ENCODE results near the gene PDE6G. TPM values are rescaled to one million over a fixed set of nuclear protein-coding genes. Genes with fewer than 3 reads are reported as not detected.

PDE6G gene
- total and polyA plus RNA-seq, 2 of the 13 experiments (the other 11 are each of a cell fraction or from before 2014, with no cell fraction given), result 1.4 to 6.7 TPM

DNA sequence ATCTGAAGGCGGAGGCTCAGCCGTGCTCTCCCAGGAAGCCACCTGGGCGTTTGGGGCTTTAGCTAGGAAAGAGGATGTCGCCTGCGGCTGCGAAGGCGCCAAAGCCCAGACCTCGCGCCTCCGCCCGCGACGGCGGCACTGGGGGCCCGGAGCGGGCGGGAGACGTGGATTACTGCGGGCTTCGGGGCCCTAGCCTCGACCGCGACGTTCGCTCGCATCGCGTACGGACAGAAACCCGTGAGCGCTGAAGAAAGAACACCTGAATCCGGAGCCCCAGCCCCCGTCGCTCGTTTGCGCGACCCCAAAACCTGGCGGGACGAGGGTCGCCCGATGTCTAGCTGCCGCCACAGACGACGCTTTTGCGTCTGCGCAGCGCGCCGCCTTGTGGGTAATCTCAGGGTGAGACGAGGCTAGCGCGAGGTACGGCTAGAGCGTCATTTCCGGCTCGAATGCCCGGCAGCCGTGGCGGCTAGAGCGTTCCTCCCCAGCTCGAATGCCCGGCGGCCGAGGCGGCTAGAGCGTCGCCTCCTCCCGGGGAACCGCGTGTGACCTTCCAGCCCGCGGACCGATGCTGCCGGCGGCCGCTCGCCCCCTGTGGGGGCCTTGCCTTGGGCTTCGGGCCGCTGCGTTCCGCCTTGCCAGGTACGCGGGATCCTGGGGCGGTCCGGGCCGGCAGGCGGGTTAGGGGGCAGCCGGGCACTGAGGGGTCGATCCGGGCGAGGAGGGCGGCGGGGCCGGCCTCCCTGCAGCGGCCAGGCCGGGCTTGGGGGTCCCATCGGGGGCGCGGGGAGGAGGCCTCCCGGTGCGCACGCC is 46.8 kb upstream of the PDE6G start, which contains the start of gene MRPL12 (continued):
- TF ChIP-seq ZNF550 (CRISPR knock-in tag; IDR thresholded peaks at IDR 0.05; ENCODE audit: borderline replicate concordance) (peak; percentile 66; the same call in 1 of the 2 replicates), ELF3 (CRISPR knock-in tag; IDR thresholded peaks at IDR 0.05) (peak; percentile 83), ELF1 (CRISPR knock-in tag; IDR thresholded peaks at IDR 0.05) (peak; percentile 89), ZNF3 (CRISPR knock-in tag; IDR thresholded peaks at IDR 0.05) (no peak), FOXK2 (IDR thresholded peaks at IDR 0.05) (no peak), LCORL (IDR thresholded peaks at IDR 0.05) (no peak), LCORL (CRISPR knock-in tag; IDR thresholded peaks at IDR 0.05) (peak; percentile 81; the same call in 1 of the 2 replicates), ZNF879 (CRISPR knock-in tag; IDR thresholded peaks at IDR 0.05) (no peak), CBX1 (IDR thresholded peaks at IDR 0.05; ENCODE audit: low read depth) (no peak)
- TF ChIP-seq, protein P1, sequence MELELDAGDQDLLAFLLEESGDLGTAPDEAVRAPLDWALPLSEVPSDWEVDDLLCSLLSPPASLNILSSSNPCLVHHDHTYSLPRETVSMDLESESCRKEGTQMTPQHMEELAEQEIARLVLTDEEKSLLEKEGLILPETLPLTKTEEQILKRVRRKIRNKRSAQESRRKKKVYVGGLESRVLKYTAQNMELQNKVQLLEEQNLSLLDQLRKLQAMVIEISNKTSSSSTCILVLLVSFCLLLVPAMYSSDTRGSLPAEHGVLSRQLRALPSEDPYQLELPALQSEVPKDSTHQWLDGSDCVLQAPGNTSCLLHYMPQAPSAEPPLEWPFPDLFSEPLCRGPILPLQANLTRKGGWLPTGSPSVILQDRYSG (CRISPR knock-in tag; IDR thresholded peaks at IDR 0.05), result no peak; the same call in none of the 2 replicates
- TF ChIP-seq, protein P2, sequence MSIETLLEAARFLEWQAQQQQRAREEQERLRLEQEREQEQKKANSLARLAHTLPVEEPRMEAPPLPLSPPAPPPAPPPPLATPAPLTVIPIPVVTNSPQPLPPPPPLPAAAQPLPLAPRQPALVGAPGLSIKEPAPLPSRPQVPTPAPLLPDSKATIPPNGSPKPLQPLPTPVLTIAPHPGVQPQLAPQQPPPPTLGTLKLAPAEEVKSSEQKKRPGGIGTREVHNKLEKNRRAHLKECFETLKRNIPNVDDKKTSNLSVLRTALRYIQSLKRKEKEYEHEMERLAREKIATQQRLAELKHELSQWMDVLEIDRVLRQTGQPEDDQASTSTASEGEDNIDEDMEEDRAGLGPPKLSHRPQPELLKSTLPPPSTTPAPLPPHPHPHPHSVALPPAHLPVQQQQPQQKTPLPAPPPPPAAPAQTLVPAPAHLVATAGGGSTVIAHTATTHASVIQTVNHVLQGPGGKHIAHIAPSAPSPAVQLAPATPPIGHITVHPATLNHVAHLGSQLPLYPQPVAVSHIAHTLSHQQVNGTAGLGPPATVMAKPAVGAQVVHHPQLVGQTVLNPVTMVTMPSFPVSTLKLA (IDR thresholded peaks at IDR 0.05), result peak; percentile 38
- TF ChIP-seq, protein P3, sequence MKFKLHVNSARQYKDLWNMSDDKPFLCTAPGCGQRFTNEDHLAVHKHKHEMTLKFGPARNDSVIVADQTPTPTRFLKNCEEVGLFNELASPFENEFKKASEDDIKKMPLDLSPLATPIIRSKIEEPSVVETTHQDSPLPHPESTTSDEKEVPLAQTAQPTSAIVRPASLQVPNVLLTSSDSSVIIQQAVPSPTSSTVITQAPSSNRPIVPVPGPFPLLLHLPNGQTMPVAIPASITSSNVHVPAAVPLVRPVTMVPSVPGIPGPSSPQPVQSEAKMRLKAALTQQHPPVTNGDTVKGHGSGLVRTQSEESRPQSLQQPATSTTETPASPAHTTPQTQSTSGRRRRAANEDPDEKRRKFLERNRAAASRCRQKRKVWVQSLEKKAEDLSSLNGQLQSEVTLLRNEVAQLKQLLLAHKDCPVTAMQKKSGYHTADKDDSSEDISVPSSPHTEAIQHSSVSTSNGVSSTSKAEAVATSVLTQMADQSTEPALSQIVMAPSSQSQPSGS (CRISPR knock-in tag; IDR thresholded peaks at IDR 0.05), result peak; percentile 96
- TF ChIP-seq, protein P4, sequence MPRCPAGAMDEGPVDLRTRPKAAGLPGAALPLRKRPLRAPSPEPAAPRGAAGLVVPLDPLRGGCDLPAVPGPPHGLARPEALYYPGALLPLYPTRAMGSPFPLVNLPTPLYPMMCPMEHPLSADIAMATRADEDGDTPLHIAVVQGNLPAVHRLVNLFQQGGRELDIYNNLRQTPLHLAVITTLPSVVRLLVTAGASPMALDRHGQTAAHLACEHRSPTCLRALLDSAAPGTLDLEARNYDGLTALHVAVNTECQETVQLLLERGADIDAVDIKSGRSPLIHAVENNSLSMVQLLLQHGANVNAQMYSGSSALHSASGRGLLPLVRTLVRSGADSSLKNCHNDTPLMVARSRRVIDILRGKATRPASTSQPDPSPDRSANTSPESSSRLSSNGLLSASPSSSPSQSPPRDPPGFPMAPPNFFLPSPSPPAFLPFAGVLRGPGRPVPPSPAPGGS (CRISPR knock-in tag; IDR thresholded peaks at IDR 0.05), result peak; percentile 83
- TF ChIP-seq, protein P5, sequence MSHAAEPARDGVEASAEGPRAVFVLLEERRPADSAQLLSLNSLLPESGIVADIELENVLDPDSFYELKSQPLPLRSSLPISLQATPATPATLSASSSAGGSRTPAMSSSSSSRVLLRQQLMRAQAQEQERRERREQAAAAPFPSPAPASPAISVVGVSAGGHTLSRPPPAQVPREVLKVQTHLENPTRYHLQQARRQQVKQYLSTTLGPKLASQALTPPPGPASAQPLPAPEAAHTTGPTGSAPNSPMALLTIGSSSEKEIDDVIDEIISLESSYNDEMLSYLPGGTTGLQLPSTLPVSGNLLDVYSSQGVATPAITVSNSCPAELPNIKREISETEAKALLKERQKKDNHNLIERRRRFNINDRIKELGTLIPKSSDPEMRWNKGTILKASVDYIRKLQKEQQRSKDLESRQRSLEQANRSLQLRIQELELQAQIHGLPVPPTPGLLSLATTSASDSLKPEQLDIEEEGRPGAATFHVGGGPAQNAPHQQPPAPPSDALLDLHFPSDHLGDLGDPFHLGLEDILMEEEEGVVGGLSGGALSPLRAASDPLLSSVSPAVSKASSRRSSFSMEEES (CRISPR knock-in tag; IDR thresholded peaks at IDR 0.05), result peak; percentile 87
- TF ChIP-seq, protein P6, sequence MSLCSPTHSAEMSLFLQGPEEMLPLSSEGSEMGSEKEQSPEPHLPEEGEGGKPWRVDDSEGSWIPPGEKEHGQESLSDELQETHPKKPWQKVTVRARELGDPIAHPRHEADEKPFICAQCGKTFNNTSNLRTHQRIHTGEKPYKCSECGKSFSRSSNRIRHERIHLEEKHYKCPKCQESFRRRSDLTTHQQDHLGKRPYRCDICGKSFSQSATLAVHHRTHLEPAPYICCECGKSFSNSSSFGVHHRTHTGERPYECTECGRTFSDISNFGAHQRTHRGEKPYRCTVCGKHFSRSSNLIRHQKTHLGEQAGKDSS (CRISPR knock-in tag; IDR thresholded peaks at IDR 0.05; ENCODE audit: borderline replicate concordance, low read depth), result peak; percentile 80; the same call in 1 of the 2 replicates
- TF ChIP-seq, protein P7, sequence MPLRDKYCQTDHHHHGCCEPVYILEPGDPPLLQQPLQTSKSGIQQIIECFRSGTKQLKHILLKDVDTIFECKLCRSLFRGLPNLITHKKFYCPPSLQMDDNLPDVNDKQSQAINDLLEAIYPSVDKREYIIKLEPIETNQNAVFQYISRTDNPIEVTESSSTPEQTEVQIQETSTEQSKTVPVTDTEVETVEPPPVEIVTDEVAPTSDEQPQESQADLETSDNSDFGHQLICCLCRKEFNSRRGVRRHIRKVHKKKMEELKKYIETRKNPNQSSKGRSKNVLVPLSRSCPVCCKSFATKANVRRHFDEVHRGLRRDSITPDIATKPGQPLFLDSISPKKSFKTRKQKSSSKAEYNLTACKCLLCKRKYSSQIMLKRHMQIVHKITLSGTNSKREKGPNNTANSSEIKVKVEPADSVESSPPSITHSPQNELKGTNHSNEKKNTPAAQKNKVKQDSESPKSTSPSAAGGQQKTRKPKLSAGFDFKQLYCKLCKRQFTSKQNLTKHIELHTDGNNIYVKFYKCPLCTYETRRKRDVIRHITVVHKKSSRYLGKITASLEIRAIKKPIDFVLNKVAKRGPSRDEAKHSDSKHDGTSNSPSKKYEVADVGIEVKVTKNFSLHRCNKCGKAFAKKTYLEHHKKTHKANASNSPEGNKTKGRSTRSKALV (CRISPR knock-in tag; IDR thresholded peaks at IDR 0.05), result no peak; the same call in 1 of the 2 replicates
